Glutamatergic neuron (in vitro differentiated cells): ENCODE data around the gene HCST. TPM values are rescaled to one million over a fixed set of nuclear protein-coding genes. Genes with fewer than 3 reads are reported as not detected.

Experiments used
- DNase-seq: peaks from one replicate; pipeline ENCODE4 v3.0.0; 2022
- H3K27ac Mint-ChIP-seq: one replicate; pipeline ENCODE4 v1.8.0; 2020; ENCODE audit warnings: mild to moderate bottlenecking, mixed read lengths, inconsistent platforms; ENCODE audit not compliant: unreplicated experiment
- H3K27me3 Mint-ChIP-seq: one replicate; pipeline ENCODE4 v1.8.0; 2020; ENCODE audit warnings: mild to moderate bottlenecking, moderate library complexity, mixed read lengths, inconsistent platforms; ENCODE audit not compliant: unreplicated experiment
- H3K36me3 Mint-ChIP-seq: one replicate; pipeline ENCODE4 v1.8.0; 2020; ENCODE audit warnings: mild to moderate bottlenecking, mixed read lengths, inconsistent platforms; ENCODE audit not compliant: unreplicated experiment
- H3K4me1 Mint-ChIP-seq: one replicate; pipeline ENCODE4 v1.8.0; 2020; ENCODE audit warnings: mild to moderate bottlenecking, low read depth, mixed read lengths, inconsistent platforms; ENCODE audit not compliant: unreplicated experiment
- H3K4me3 Mint-ChIP-seq: one replicate; pipeline ENCODE4 v1.8.0; 2020; ENCODE audit warnings: mild to moderate bottlenecking, mixed read lengths, inconsistent platforms; ENCODE audit not compliant: unreplicated experiment
- H3K9me3 Mint-ChIP-seq: one replicate; pipeline ENCODE4 v1.8.0; 2020; ENCODE audit warnings: mild to moderate bottlenecking, moderate library complexity, mixed read lengths, inconsistent platforms; ENCODE audit not compliant: unreplicated experiment
- CTCF ChIP-seq: fragments of 200-600 bp; sonication (generic); IDR thresholded peaks from one replicate; pipeline ENCODE4 v1.5.0; 2021; ENCODE audit not compliant: partially characterized antibody, unreplicated experiment
- total RNA-seq: library from RNA; stranded (reverse); fragmentation: NEBNext Ultra II Directional; extraction: Animal tissue kit (Norgen Biotek cat#: 25700); gene quantifications from one replicate; pipeline ENCODE4 v1.2.1, GENCODE V29; 2021; ENCODE audit not compliant: unreplicated experiment

The HCST gene
- total RNA-seq, 1 donor from 2014 or later = not detected

GRCh38 chr19:35919306-35919705, 17.0 kb downstream of the HCST start:
- Mint-ChIP-seq H3K4me1 (no peaks in the 10 kb centered on the region), H3K36me3 (no peaks in the 10 kb centered on the region), H3K4me3 (no peak overlapping the region), H3K27me3 (peaks cover 1% of the 10 kb centered on the region), H3K27ac (no peak overlapping the region), H3K9me3 (no peaks in the 10 kb centered on the region)
- DNase-seq = no peak
- no peak for TF ChIP-seq CTCF

- Mint-ChIP-seq H3K27me3 (no peaks in the 10 kb centered on the region), H3K36me3 (peaks cover 7% of the 10 kb centered on the region), H3K4me3 (no peak overlapping the region), H3K27ac (no peak overlapping the region), H3K9me3 (no peaks in the 10 kb centered on the region), H3K4me1 (no peaks in the 10 kb centered on the region)
- DNase-seq = no peak
- TF ChIP-seq CTCF = no peak
Observed at GRCh38 chr19:35921012-35921411, 18.7 kb downstream of the HCST start.

GRCh38 chr19:35925501-35925900, 23.2 kb downstream of the HCST start:
- Mint-ChIP-seq H3K4me3 (no peak overlapping the region), H3K27ac (no peak overlapping the region), H3K4me1 (no peaks in the 10 kb centered on the region), H3K27me3 (peaks cover 5% of the 10 kb centered on the region), H3K9me3 (peaks cover 2% of the 10 kb centered on the region), H3K36me3 (peaks cover 9% of the 10 kb centered on the region)
- TF ChIP-seq CTCF = no peak
- no peak for DNase-seq

GRCh38 chr19:35928507-35928906, 26.2 kb downstream of the HCST start:
- no peak for DNase-seq
- no peak overlapping the region for H3K27ac Mint-ChIP-seq
- no peak overlapping the region for H3K4me3 Mint-ChIP-seq
- peaks cover 7% of the 10 kb centered on the region for H3K4me1 Mint-ChIP-seq
- no peak for TF ChIP-seq CTCF
- peaks cover 7% of the 10 kb centered on the region for H3K9me3 Mint-ChIP-seq
- H3K27me3 Mint-ChIP-seq = peaks cover 12% of the 10 kb centered on the region
- peaks cover 14% of the 10 kb centered on the region for H3K36me3 Mint-ChIP-seq

GRCh38 chr19:35929876-35930275, 27.5 kb downstream of the HCST start:
- peaks cover 7% of the 10 kb centered on the region for H3K4me1 Mint-ChIP-seq
- peaks cover 7% of the 10 kb centered on the region for H3K9me3 Mint-ChIP-seq
- no peak overlapping the region for H3K27ac Mint-ChIP-seq
- H3K36me3 Mint-ChIP-seq = peaks cover 14% of the 10 kb centered on the region
- H3K27me3 Mint-ChIP-seq = peaks cover 12% of the 10 kb centered on the region
- DNase-seq = no peak
- no peak for TF ChIP-seq CTCF
- H3K4me3 Mint-ChIP-seq = no peak overlapping the region
